ENCODE data around the gene ERCC4.

Gene ERCC4

GRCh38 chr16:13995194-13995593, 75.2 kb downstream of the ERCC4 start:
- Histone ChIP-seq H3K36me3 (no peaks in the 10 kb centered on the region), H3K4me3 (ENCODE audit: low read depth, low read length) (no peak overlapping the region), H3K9me3 (ENCODE audit: severe bottlenecking) (no peaks in the 10 kb centered on the region), H3K27me3 (ENCODE audit: insufficient read depth, low read depth, severe bottlenecking) (peaks cover 3% of the 10 kb centered on the region), H3K27ac (no peak overlapping the region)
- no peak for DNase-seq
- TF ChIP-seq CTCF (IDR thresholded peaks at IDR 0.05; ENCODE audit: low read depth, low read length): no peak

DNA sequence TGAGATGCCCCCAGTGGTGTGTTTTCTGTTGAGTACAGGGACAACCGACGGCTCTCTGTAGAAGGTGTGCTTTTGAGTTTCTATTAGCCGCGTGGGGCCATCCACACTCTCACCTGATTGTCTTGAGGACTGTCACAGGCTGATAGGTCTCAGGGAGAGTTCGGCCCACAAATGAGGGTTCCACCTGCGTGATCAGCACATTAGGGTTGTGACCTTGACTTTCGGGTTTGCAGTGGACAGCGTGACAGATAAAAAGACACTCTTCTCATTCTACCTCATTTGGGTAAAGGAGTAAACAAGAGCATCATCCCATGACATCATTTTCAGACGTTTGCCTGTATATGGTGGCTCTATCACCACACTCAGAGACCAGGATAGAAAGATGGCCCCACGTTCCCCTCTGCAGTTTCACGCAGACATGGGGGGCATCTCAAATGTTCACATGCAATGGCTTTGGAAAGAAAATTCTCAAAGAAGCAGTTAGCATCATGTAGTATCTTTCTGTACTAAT, 76.9 kb downstream of the ERCC4 start:
- Histone ChIP-seq H3K36me3 (no peaks in the 10 kb centered on the region), H3K27me3 (ENCODE audit: insufficient read depth, low read depth, severe bottlenecking) (peaks cover 3% of the 10 kb centered on the region), H3K9me3 (ENCODE audit: severe bottlenecking) (no peaks in the 10 kb centered on the region), H3K27ac (no peak overlapping the region), H3K4me3 (ENCODE audit: low read depth, low read length) (no peak overlapping the region)
- no peak for TF ChIP-seq CTCF (IDR thresholded peaks at IDR 0.05; ENCODE audit: low read depth, low read length)
- no peak for DNase-seq

- Histone ChIP-seq H3K27ac (no peak overlapping the region), H3K4me3 (ENCODE audit: low read depth, low read length) (no peak overlapping the region), H3K9me3 (ENCODE audit: severe bottlenecking) (no peaks in the 10 kb centered on the region), H3K36me3 (no peaks in the 10 kb centered on the region), H3K27me3 (ENCODE audit: insufficient read depth, low read depth, severe bottlenecking) (peaks cover 3% of the 10 kb centered on the region)
- no peak for DNase-seq
- TF ChIP-seq CTCF (IDR thresholded peaks at IDR 0.05; ENCODE audit: low read depth, low read length): no peak
Measured at GRCh38 chr16:13997526-13997925, 77.6 kb downstream of the ERCC4 start.

DNA sequence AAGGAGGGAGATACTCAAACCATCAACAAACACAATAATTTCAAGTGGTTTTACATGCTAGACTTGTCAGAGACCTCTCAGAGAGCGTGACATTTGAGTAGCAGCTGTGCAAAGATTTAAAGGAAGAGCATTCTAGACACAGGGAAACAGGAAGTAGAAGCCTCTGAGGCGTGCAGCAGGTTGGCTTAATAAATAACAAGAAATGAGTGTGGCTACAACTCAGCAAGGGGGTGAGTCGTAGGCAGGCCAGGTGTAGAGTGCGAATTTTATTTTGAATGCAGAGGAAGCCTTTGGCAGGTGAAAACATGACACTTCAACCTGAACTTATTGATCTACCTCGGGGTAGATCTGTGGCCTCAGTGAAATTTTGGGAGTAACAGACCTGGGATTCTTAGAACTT, 78.0 kb downstream of the ERCC4 start:
- H3K27ac ChIP-seq: no peak overlapping the region
- no peaks in the 10 kb centered on the region for H3K9me3 ChIP-seq (ENCODE audit: severe bottlenecking)
- no peak for TF ChIP-seq CTCF (IDR thresholded peaks at IDR 0.05; ENCODE audit: low read depth, low read length)
- no peak overlapping the region for H3K4me3 ChIP-seq (ENCODE audit: low read depth, low read length)
- no peak for DNase-seq
- no peaks in the 10 kb centered on the region for H3K36me3 ChIP-seq
- peaks cover 3% of the 10 kb centered on the region for H3K27me3 ChIP-seq (ENCODE audit: insufficient read depth, low read depth, severe bottlenecking)

DNA sequence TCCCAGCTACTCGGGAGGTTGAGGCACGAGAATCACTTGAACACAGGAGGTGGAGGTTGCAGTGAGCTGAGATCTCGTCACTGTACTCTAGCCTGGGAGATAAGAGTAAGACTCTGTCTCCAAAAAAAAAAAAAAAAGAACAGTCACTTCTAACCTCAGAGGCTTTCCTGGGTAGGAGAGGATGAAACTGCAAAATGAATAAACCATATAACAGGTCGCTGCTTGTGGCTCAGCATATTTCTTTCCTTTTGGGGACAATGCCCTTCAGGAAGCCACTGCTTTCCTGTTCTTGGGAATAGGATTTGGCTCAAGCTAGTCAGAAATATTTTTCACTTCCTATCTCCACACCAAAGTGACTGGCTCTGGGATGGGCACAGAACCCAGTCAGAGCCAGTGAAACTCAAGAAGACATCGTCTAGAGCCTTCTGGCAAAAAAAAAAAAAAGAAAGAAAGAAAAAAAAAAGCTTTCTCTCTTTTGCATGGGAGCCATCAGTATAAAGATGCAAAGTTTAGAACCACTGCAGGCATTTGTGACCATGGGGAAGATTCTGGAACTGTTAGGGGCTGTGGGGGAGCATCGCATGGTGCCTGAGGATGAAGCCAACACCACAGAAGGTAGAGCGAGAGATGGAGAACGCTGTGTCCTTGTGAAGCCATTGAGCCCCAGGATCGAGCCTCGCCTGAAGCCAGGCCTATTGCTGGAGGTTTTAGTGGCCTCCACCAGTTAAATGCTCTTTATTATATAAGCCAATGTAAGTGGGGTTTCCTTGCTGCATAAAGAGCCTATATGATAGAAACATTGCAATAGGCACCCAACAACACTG, 79.3 kb downstream of the ERCC4 start:
- no peaks in the 10 kb centered on the region for H3K36me3 ChIP-seq
- no peak overlapping the region for H3K27ac ChIP-seq
- DNase-seq: no peak
- H3K27me3 ChIP-seq (ENCODE audit: insufficient read depth, low read depth, severe bottlenecking): peaks cover 3% of the 10 kb centered on the region
- H3K4me3 ChIP-seq (ENCODE audit: low read depth, low read length): no peak overlapping the region
- TF ChIP-seq CTCF (IDR thresholded peaks at IDR 0.05; ENCODE audit: low read depth, low read length): no peak
- no peaks in the 10 kb centered on the region for H3K9me3 ChIP-seq (ENCODE audit: severe bottlenecking)
